Loucy (cell line): Measurements from ENCODE around the gene TMEM82.

Source experiments
- CTCF ChIP-seq: fragments of 200-600 bp; sonication (generic); conservative IDR thresholded peaks from 2 replicates; pipeline ENCODE4 v1.5.1; 2014; ENCODE audit warnings: mild to moderate bottlenecking, antibody characterized with exemption, low read length
- EZH2phosphoT487 ChIP-seq: fragments of 200-600 bp; IDR thresholded peaks from 2 replicates; pipeline ENCODE4 v1.6.1; 2018; ENCODE audit warnings: antibody characterized with exemption, mild to moderate bottlenecking, moderate library complexity, borderline replicate concordance

GRCh38 chr1:15748690-15749398 is 6.5 kb downstream of the TMEM82 start:
- no peak for TF ChIP-seq CTCF
- no peak for TF ChIP-seq EZH2phosphoT487
